Adipocyte (in vitro differentiated cells): Measurements from ENCODE around the gene PTPRN2.

Experiments
- DNase-seq: peaks from one replicate; pipeline ENCODE4 v3.0.0-alpha.2; 2015; ENCODE audit warnings: low read depth
- H3K27me3 ChIP-seq: replicated peaks from 2 replicates; pipeline ENCODE4 v1.7.0; 2013; ENCODE audit warnings: mild to moderate bottlenecking, low read length, moderate library complexity; ENCODE audit not compliant: control insufficient read depth, insufficient read depth
- H3K36me3 ChIP-seq: 2 replicates; pipeline ENCODE4 v1.7.0; 2013; ENCODE audit warnings: low read length, mild to moderate bottlenecking, moderate library complexity; ENCODE audit not compliant: control insufficient read depth, insufficient read depth, severe bottlenecking
- H3K4me1 ChIP-seq: 2 replicates; pipeline ENCODE4 v1.7.0; 2013; ENCODE audit warnings: mild to moderate bottlenecking, low read length, moderate library complexity; ENCODE audit not compliant: control insufficient read depth, insufficient read depth
- H3K4me3 ChIP-seq: 2 replicates; pipeline ENCODE4 v1.7.0; 2013; ENCODE audit warnings: mild to moderate bottlenecking, low read length, moderate library complexity
- H3K9ac ChIP-seq: 2 replicates; pipeline ENCODE4 v1.7.0; 2013; ENCODE audit warnings: mild to moderate bottlenecking, low read length, moderate library complexity
- H3K9me3 ChIP-seq: 2 replicates; pipeline ENCODE4 v1.7.0; 2013; ENCODE audit warnings: mild to moderate bottlenecking, low read length, moderate library complexity; ENCODE audit not compliant: control insufficient read depth

PTPRN2 gene

DNA sequence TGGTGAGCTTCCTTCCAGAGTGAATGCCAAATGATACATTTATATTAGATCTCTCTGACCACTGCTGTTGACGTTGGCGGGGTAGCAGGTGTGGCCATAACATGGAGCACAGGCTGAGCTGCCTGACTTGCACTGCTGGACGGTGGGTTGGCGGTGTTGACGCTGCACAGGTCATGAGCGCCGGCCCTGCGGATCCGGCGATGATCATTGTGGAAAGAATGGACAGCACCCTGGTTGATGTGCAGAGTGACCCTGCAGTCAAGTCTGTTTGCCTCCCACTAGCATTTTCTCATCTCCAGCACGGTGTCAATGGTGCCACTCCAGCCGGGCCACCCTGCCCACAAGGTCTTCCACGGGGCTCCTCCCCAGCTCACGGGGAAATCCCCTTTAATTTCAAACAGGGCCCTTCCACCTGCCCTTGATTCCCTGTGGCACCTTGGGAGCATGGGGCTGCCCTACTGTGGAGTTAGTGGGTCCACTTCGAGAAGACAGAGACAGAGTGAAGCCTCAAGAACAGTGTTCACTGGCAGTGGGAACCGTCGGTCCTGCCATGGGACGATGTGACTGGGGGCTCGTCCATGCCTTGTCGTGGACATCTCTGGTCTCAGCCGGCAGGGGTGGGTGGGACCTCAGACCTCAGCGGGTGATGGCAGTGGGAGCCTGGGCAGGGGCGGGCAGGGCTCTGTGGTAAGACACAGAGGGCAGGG, 613.5 kb downstream of the PTPRN2 start:
- no peaks in the 10 kb centered on the region for H3K27me3 ChIP-seq
- no peak for DNase-seq
- no peaks in the 10 kb centered on the region for H3K9me3 ChIP-seq
- no peak overlapping the region for H3K4me3 ChIP-seq
- H3K4me1 ChIP-seq, result no peaks in the 10 kb centered on the region
- no peak overlapping the region for H3K9ac ChIP-seq
- no peaks in the 10 kb centered on the region for H3K36me3 ChIP-seq

DNA sequence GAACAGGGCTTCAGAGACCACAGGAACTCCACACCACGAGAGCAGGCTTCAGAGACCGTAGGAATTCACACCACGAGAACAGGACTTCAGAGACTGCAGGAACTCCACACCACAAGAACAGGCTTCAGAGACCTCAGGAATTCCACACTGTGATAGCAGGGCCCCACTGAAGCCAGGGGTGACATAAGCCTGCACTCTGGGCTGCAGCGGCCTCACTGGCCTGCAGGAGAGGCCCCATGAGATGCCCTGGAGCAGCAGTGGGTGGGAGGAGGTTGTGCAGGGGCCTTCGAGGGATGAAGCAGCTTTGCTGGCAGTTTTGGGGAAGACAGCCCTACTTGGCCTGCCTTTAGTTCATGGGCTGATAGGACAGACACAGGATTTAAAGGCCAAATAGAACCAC, 614.7 kb downstream of the PTPRN2 start:
- no peaks in the 10 kb centered on the region for H3K36me3 ChIP-seq
- no peak overlapping the region for H3K9ac ChIP-seq
- no peak overlapping the region for H3K4me3 ChIP-seq
- peaks cover under 1% of the 10 kb centered on the region for H3K9me3 ChIP-seq
- DNase-seq, result no peak
- no peaks in the 10 kb centered on the region for H3K27me3 ChIP-seq
- H3K4me1 ChIP-seq, result no peaks in the 10 kb centered on the region

DNA sequence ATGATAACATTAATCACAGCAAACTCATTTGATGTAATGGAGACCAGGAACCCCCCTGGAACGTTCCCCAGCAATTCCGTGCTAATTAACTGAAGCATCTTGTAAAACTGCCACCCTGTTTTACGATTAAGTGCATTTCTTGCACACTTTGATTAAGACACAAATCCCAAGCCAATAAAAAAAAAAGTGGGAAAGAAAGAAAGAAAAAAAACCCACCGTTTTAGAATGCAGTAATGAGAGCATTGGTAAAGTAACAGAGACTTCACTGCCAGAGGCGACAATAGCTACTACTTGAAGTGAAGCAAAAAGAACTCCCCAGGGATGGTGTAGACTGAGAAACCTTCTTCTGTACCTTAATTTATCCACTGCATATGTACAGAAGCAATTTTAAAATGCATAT, 616.1 kb downstream of the PTPRN2 start:
- Histone ChIP-seq H3K36me3 (no peaks in the 10 kb centered on the region), H3K4me3 (no peak overlapping the region), H3K9ac (no peak overlapping the region), H3K27me3 (no peaks in the 10 kb centered on the region), H3K4me1 (no peaks in the 10 kb centered on the region), H3K9me3 (peaks cover 4% of the 10 kb centered on the region)
- DNase-seq, result no peak

DNA sequence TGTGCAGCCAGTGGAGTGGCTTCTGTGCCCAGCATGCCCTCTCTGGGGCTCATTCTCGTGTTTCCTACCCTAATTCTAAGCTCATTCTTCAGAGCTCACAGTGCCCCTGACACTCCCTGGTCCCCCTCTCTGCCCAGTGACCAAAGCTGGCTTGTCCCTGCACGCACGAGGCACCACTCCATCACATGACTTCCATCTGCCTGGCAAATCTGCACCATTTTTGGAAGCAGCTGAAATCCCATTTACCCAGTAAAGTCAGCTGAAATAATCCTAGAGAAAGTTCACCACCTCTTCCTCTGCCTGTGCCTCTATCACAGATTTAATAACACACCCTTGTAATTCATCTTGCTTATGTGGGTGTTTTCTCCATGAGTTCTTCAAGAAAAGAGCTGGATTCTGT, 616.9 kb downstream of the PTPRN2 start:
- H3K9me3 ChIP-seq, result peaks cover 4% of the 10 kb centered on the region
- H3K4me3 ChIP-seq, result no peak overlapping the region
- H3K9ac ChIP-seq, result no peak overlapping the region
- H3K36me3 ChIP-seq, result no peaks in the 10 kb centered on the region
- H3K27me3 ChIP-seq, result no peaks in the 10 kb centered on the region
- DNase-seq, result no peak
- H3K4me1 ChIP-seq, result no peaks in the 10 kb centered on the region

DNA sequence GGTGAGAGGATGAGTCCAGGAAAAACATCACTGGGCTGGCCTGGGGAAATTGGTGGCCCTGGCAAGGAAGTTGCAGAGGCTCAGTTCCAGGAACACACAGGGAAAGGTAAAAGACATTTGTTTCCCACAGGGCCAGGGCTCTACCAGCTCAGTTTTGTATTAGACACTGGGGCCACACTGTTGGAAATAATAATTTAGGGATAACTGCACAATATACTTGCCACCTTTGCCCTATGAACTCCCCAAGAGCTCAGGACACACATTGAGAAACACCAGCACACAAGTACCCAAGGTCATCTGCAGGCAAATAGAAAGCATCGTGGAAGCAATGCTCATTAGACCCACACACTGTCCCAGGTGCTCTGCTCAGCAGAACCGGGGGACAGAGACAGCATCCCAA, 617.6 kb downstream of the PTPRN2 start:
- Histone ChIP-seq H3K9ac (no peak overlapping the region), H3K27me3 (no peaks in the 10 kb centered on the region), H3K4me1 (no peaks in the 10 kb centered on the region), H3K4me3 (no peak overlapping the region), H3K9me3 (peaks cover 4% of the 10 kb centered on the region), H3K36me3 (no peaks in the 10 kb centered on the region)
- DNase-seq, result no peak

DNA sequence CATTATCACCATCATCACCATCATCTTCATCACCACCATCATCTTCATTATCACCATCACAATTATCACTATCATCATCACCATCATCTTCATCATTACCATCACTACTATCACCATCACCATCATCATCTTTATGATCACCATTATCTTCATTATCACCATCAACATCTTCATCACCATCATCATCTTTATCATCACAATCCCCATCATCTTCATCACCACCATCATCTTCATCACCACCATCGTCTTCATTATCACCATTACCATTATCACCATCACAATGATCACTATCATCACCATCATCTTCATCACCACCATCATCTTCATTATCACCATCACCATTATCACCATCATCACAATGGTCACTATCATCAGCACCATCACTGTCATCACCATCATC, 621.1 kb downstream of the PTPRN2 start:
- H3K4me3 ChIP-seq, result no peak overlapping the region

DNA sequence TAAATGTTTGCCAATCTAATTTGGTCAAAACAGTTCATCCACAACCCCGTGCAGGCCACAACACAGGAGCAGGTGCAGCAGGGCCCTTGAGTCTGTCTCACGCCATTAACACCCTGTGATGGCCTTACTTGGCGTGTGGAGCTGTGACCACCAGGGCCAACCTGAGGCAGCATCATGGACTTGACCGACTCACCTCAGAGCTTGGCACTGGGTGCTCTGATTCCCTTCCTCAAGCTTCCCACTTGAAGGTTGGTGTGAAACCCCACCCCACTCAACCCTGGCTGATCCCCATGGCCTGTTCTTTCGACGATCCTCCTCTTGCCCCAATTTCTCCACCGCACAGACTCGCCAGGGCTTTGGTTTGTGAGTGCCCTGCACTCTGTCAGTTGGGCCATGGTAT, 623.1 kb downstream of the PTPRN2 start:
- Histone ChIP-seq H3K4me1 (no peaks in the 10 kb centered on the region), H3K36me3 (no peaks in the 10 kb centered on the region)
- DNase-seq, result no peak

More for the DNA sequence above, 621.1 kb downstream of the PTPRN2 start:
- Histone ChIP-seq H3K36me3 (no peaks in the 10 kb centered on the region), H3K27me3 (no peaks in the 10 kb centered on the region), H3K9me3 (peaks cover 4% of the 10 kb centered on the region), H3K9ac (no peak overlapping the region), H3K4me1 (no peaks in the 10 kb centered on the region)
- DNase-seq, result no peak

DNA sequence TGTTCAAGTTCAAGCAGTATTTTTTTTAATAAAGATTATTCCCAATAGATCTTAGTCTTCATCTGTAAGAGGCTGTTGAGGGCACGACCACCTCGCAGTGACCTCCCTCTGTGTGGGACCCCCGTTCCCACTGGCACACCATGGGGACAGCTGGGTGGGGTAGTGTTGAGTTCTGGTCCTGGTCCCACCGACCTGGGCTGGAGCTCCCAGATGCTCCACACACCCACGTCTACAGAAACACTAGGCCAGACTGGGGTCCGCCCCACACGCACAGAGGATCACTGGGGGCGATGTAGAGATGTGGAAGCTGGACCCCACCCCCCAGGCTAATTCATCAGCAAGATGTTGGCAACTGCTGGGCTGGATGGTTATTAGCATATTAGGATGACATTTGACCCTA, 623.6 kb downstream of the PTPRN2 start:
- DNase-seq, result no peak
- H3K36me3 ChIP-seq, result no peaks in the 10 kb centered on the region
- no peaks in the 10 kb centered on the region for H3K4me1 ChIP-seq
- H3K9ac ChIP-seq, result no peak overlapping the region
- H3K4me3 ChIP-seq, result no peak overlapping the region
- no peaks in the 10 kb centered on the region for H3K27me3 ChIP-seq
- H3K9me3 ChIP-seq, result peaks cover 6% of the 10 kb centered on the region

More for the DNA sequence above, 623.1 kb downstream of the PTPRN2 start:
- H3K9ac ChIP-seq, result no peak overlapping the region
- H3K27me3 ChIP-seq, result no peaks in the 10 kb centered on the region
- no peak overlapping the region for H3K4me3 ChIP-seq
- peaks cover 4% of the 10 kb centered on the region for H3K9me3 ChIP-seq

DNA sequence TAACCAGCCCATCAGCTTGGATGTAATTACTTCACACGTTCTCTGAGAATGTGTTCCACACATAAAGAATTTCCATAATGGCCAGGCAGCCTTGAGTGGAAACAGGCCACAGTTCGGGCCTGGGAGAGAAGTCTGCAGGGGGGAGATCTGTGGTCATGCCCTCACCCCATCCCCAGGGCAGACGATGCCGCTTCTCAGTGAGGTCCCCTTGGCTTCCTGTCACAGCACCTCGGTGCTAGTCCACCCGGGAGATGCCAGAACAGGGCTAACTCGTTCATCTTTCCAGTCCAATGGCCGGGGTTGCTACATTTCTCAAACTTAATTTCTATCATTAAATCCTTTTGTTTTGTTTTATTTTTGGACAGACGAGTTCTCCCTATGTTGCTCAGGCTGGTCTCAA, 624.1 kb downstream of the PTPRN2 start:
- DNase-seq, result no peak
- Histone ChIP-seq H3K4me1 (no peaks in the 10 kb centered on the region), H3K9ac (no peak overlapping the region), H3K36me3 (no peaks in the 10 kb centered on the region), H3K4me3 (no peak overlapping the region), H3K9me3 (peaks cover 10% of the 10 kb centered on the region), H3K27me3 (no peaks in the 10 kb centered on the region)

DNA sequence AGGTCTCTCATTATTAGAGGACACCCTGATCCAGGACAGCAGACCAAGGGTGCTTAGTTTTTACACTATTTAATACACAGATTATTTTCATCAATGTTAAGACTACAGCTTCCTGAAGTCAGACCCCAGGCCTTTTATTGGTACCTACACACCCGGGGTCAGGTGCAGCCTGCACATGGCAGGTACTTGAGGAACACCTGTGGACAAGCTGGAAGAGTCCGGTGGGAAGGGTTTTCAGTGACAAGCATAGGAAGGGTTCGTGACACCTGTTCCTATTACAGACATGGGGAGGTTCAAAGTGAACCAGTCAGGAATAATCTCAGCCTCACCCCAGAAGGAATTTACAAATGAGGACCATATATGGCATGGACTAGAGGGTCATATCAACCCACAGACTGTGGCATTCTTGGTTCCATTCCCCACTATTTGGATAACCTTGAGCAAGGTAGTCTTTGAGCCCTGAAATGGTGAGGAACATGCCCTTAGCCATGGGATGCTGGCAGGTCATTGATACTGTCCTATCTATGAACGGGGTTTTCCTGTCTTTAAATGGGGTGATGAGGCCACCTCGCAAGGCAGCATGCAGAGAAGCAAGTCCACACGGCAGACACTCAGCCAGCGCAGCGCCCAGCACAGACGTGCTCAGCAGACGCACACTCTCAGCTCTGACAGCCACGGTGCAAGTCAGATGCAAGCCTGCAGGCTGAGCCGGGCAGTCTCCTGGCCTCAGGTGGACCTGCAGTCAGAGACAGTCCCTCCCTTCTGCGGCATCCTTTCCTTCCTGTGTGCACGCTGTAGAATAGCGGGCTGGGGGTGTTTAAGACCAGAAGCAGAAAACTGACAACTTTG, 624.9 kb downstream of the PTPRN2 start:
- Histone ChIP-seq H3K4me3 (no peak overlapping the region), H3K27me3 (no peaks in the 10 kb centered on the region), H3K9me3 (peaks cover 9% of the 10 kb centered on the region), H3K36me3 (no peaks in the 10 kb centered on the region), H3K4me1 (no peaks in the 10 kb centered on the region), H3K9ac (no peak overlapping the region)
- DNase-seq, result no peak

DNA sequence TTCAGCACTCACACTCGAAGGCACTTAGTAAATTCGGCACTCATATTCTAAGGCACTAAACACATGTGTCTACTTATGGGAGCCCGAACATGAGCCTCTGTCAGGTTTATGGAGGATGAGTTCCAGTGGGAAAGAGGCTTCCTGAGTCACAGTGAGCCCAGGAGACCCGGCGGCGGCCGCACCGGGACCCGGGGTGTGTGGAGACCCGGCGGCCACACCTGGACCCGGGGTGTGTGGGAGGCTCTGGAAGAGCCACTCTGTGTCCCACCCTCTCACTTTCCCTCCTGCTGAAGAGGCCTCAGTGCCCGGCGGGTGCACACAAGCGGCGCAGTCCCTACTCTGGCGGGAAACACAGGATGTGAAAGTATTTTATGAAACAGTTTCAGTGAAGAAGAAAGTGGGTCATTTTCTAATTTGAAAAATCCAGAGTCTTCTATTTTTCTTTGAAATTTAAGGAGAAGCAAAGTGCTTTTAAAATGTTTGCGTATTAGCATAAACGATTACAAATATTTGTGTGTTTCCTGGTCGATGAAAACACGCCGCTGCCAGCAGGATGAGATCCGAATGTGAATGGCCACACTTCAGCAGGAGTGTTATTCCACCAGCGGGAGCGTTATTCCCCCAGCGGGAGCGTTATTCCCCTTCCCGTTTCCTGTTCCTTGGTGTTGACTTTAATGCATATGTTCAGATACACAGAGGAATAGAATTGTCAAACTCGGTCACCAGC, 625.7 kb downstream of the PTPRN2 start:
- no peak overlapping the region for H3K4me3 ChIP-seq
- no peaks in the 10 kb centered on the region for H3K27me3 ChIP-seq
- H3K4me1 ChIP-seq, result no peaks in the 10 kb centered on the region
- H3K9ac ChIP-seq, result no peak overlapping the region
- H3K9me3 ChIP-seq, result peaks cover 8% of the 10 kb centered on the region
- H3K36me3 ChIP-seq, result no peaks in the 10 kb centered on the region
- DNase-seq, result no peak
